Endometrium (tissue), 2 donors: Measurements from ENCODE around the gene COL6A2.
"Not testable (repeated sequence)": the region's sequence is repeated elsewhere in the genome, so short reads cannot be mapped to it uniquely, and the experiment has no call there.

Source experiments
- FAIRE-seq: peaks from 2 replicates; lab custom pipeline; 2012; peaks lifted over from hg19 to GRCh38; lab: Jason Lieb, UNC
- donor health status: control.
- donor health status: control.

Gene COL6A2

DNA sequence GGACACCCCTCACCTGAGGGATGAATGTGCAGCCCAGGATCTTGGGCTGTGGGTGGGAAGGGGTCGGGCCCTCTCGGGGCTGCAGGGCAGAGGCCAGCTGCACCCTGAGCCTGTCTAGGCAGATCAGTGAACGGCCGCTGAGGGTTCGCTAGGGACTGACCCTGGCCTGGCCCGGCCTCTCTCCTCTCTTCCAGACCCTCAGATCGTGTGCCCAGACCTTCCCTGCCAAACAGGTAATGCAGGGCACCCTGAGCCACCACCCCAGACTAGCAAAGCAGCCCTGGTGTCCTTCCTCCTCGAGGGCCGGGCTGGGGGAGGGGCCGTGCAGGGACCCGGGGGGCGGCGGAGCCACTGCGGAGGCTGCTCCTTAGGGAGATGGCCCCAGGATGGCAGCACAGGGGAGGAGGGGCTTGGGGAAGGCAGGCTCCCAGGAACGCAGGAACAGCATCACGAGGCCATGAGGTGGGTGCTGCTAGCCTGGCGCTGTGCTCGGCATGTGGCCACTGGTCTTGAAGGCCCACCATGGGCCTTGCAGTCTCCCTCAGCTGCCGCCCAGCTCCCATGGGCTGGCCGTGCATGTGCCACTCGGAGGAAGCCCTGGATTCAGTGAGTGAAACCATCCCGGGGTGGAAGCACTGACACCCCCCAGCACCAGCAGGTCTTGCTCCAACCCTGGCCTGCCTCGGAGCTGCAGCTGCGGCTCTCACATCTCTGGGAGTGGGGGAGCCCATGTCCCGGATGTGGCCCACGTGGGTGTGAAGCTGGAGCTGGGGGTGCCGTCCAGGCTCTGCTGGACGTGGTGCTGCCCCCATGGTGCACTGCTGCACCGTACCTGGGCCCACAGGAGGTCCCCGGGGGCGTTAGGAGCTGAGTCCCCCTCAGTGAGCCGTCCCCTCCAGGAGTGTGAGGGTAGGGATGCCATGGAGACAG is 28.7 kb downstream of the COL6A2 start:
- no peak for FAIRE-seq

DNA sequence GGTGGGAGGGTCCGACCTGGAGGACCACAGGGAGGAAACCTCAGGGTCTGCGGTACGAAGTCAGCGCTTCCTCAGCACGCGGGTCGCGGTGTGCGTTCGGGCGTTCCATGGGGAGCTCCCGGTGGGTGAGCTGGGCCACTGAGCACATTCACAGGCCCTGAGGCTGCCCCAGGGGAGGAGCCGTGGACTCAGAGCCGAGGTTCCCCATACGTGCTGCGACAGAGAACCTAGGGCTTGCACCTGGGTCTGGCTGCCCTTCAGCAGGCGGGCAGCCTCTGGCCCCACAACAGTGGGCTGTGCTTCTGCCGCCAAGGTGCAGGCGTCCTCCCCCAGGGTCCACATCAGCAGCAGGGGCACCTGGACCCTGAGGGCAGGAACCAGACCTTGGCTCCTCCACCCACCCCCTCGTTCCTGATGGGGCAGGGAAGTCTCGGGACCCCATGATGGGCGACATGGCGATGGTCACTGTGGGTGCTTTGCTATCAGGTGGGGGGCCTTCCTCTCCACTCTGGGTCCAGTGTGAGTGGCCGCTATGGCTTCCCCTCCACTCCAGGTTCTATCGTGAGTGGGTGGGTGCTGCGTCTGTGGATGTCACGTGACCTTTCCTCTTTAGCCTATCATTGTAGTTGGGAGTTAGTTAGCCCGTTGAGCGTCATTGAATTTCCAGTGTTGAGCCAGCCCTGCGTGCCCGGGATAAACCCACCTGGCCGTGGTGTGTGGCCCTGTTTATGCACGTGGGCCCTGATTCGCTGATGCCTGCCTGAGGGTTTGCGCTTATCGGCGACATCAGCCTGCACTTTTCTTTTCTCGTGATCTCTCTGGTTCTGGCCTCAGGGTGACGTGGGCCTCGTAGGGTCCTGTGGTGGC is 29.6 kb downstream of the COL6A2 start:
- FAIRE-seq: no peak

- FAIRE-seq: no peak
Measured at GRCh38 chr21:46128106-46128932, 30.4 kb downstream of the COL6A2 start.

DNA sequence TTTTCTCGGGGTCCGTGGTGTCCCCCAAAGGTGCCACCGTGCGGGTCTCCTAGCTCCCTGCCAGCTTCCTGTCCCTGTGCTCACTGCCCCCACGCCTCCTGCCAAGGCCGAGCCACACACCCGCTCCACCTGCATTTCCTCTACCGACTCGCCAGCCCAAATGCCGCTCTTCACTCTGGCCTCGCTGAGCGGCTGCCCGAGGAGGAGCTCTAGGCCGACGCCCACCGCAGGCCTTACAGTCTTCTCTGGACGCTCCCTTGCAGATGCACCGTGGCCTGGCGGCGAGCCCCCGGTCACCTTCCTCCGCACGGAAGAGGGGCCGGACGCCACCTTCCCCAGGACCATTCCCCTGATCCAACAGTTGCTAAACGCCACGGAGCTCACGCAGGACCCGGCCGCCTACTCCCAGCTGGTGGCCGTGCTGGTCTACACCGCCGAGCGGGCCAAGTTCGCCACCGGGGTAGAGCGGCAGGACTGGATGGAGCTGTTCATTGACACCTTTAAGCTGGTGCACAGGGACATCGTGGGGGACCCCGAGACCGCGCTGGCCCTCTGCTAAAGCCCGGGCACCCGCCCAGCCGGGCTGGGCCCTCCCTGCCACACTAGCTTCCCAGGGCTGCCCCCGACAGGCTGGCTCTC is 31.1 kb downstream of the COL6A2 start:
- no peak for FAIRE-seq

DNA sequence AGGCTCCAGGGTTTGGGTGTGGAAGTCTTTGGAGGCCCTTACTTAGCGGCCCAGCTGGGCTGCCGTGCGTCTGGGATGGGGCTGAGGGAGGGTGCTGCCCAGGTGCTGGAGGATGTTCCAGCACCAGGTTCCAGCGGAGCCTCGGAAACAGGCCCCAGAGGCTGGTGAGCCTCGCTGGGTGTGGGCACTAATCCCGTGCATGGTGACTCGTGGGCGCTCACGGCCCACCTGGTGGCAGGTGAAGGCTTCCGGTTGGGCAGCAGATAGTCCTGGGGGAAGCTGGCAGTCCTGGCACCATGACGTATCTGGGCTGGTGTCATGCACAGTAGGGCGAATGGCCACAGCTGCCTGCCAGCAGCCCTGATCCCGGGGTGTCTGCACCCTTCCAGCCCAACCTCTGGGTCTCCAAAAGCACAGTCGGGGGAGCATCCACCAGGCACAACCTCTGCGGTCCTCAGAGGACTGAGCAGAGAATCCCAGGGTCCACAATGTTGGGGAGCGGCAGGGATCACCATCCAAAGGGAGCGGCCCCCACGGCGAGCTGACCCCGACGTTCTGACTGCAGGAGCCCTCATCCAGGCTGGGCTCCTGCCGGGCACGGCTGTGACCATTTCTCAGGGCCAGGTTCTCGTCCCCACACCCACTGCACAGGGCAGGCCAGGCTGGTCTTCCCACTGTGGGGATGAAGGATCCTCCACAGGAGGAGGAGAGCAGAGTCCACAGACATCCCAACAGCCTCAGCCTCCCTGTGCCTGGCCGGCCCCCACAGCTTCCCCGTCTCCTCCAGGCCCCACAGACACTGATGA is 32.1 kb downstream of the COL6A2 start:
- no peak for FAIRE-seq

DNA sequence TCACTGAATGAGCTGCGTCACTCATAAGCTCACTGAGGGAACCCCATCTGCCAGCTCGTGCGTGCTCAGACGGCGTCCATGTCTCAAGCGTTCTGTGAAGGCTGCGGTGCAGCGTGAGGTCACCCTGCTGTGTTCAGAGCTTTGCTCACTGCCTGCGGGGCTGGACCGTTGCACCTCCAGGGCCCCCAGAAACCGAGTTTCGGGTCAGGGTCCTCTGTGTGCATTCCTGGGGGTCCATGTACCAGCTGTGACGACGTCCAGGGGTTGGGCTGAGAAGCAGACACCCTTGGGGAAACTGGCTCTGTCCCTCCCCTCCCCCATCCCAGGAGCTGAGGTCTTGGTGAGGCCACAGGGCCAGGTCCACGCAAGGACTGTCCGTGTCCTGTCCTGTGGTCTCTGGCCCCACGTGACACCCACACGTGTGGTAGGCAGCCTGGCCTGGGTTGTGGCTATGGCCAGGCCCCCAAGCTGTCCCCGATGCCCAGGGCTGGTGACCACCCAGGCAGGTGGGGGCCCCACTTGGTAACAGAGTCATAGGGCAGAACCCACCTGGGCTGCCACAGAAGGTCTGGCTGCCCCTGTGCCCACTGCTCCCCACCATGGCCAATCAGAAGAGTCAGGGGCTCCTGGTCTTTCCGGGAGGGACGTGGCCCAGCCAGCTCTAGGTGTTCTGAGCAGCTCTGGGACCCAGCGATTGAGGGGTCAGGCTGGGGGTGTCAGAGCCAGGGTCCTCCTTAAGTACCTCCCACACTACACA is 33.1 kb downstream of the COL6A2 start:
- FAIRE-seq: no peak

GRCh38 chr21:46131588-46131837 is 33.6 kb downstream of the COL6A2 start:
- FAIRE-seq: no peak

GRCh38 chr21:46131838-46132651 is 34.1 kb downstream of the COL6A2 start:
- FAIRE-seq: no peak

- no peak for FAIRE-seq
Measured at GRCh38 chr21:46135782-46136395, 38.0 kb downstream of the COL6A2 start.

DNA sequence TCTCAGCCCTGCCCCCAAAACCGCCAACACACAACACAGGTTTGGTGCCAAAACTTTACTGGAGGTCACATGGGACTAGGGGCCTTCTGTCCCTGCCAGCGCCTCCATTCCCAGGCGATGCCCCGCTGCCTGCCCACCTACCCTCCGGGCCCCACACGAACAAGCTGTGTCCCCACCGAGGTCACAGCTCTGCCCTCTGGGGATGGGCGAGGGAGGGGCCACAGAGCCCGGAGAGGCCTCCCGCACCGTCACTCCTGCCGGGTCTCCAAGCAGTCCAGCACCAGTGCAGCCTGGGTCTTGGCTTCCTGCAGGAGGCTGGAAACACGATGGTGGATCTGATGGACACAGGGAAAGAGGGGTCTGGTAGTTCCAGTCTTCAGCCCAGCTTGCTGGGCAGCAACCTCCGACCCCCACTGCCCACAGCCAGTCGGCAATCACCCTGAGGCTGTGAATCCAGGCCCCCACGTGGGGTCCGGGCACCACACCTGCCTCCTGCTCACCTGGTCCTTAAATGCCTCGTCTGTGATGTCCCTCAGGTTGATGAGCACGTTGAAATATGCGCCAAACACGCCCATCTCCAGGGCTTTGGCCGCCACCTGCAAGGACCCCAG is 38.9 kb downstream of the COL6A2 start:
- FAIRE-seq: no peak

GRCh38 chr21:46137908-46138307 is 40.0 kb downstream of the COL6A2 start:
- no peak for FAIRE-seq

DNA sequence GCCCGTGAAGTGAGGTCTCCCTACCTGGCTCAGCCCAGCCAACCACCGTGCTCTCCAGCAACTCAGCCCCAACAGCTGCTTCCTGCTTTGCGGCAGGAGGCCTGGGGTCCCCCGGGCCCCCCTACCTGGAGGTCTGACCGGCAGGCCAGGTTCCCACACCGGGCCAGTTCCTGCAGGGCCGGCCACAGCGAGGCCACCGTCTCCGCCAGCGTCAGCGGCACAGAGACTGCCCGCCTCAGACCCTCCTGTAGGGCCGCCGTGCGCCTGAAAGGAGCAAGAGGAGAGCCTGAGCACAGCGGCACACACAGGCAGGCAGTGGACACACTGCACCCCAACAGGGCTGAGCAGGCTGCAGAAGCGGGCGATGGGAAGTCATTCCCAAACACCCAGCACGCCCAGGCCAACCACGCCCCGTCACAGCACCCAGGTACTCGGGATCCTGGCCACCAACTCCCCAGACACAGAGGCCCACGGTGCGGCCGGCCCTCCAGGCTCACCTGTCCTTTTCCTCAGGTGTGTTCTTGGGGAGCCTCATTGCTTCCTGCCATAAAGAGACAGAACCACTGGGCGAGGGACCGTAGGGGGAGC is 40.6 kb downstream of the COL6A2 start:
- no peak for FAIRE-seq

GRCh38 chr21:46139686-46140085 is 41.8 kb downstream of the COL6A2 start:
- FAIRE-seq: no peak

DNA sequence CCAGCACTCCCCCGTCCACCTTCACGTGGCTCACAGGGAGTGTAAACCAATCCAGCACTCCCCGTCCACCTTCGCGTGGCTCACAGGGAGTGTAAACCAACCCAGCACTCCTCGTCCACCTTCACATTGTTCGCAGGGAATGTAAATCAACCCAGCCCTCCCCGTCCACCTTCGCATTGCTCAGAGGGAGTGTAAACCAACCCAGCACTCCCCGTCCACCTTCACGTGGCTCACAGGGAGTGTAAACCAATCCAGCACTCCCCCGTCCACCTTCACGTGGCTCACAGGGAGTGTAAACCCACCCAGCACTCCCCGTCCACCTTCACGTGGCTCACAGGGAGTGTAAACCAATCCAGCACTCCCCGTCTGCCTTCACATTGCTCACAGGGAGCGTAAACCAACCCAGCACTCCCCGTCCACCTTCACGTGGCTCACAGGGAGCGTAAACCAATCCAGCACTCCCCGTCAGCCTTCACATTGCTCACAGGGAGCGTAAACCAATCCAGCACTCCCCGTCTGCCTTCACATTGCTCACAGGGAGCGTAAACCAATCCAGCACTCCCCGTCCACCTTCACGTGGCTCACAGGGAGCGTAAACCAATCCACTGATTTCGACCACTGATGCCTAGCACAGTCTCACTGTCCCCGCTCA is 42.6 kb downstream of the COL6A2 start:
- not testable (repeated sequence) for FAIRE-seq

- FAIRE-seq: no peak
Measured at GRCh38 chr21:46141767-46142581, 44.1 kb downstream of the COL6A2 start.

- FAIRE-seq: no peak
Measured at GRCh38 chr21:46142582-46143473, 44.9 kb downstream of the COL6A2 start.
